HEK293 (cell line): Measurements from ENCODE around the gene BDNF.

Experiments
- CTCF ChIP-seq: fragments of 450-650 bp; formaldehyde crosslinking; IDR thresholded peaks from 2 replicates; pipeline ENCODE4 v1.5.1; 2016; ENCODE audit warnings: missing biosample characterization, missing genetic modification characterization
- ELK4 ChIP-seq: IDR thresholded peaks from 2 replicates; pipeline ENCODE4 v1.6.1; 2011; ENCODE audit warnings: mild to moderate bottlenecking, low read depth, low read length, borderline replicate concordance
- OVOL3 ChIP-seq: fragments of 450-650 bp; formaldehyde crosslinking; IDR thresholded peaks from 2 replicates; pipeline ENCODE4 v1.5.1; 2016; ENCODE audit warnings: missing biosample characterization, missing genetic modification characterization
- PRDM10 ChIP-seq: fragments of 450-650 bp; formaldehyde crosslinking; IDR thresholded peaks from 2 replicates; pipeline ENCODE4 v1.5.1; 2016; ENCODE audit warnings: missing biosample characterization, missing genetic modification characterization
- REST ChIP-seq: fragments of 450-650 bp; formaldehyde crosslinking; IDR thresholded peaks from 2 replicates; pipeline ENCODE4 v1.5.1; 2016; ENCODE audit warnings: missing biosample characterization, missing genetic modification characterization
- ZBTB1 ChIP-seq: fragments of 450-650 bp; formaldehyde crosslinking; IDR thresholded peaks from 2 replicates; pipeline ENCODE4 v1.5.1; 2016; ENCODE audit warnings: missing biosample characterization, missing genetic modification characterization
- ZNF157 ChIP-seq: fragments of 450-650 bp; formaldehyde crosslinking; IDR thresholded peaks from 2 replicates; pipeline ENCODE4 v1.5.1; 2016; ENCODE audit warnings: missing biosample characterization, missing genetic modification characterization
- ZNF274 ChIP-seq, 2 experiments: fragments of 200-500 bp in 1 of 2; fragments of 450-650 bp in 1 of 2; sonication (Bioruptor generic) in 1 of 2; formaldehyde crosslinking in 1 of 2; IDR thresholded peaks; 2 replicates each; pipeline versions ENCODE4 v1.5.1 to v1.6.1; 2014 to 2016; ENCODE audit warnings: borderline replicate concordance in 1 of 2, inconsistent platforms in 1 of 2, low read length in 1 of 2, missing biosample characterization in 1 of 2, missing genetic modification characterization in 1 of 2
- ZNF404 ChIP-seq: fragments of 450-650 bp; formaldehyde crosslinking; IDR thresholded peaks from 2 replicates; pipeline ENCODE4 v1.5.1; 2017; ENCODE audit warnings: missing biosample characterization, missing genetic modification characterization

GRCh38 chr11:27650988-27651387 lies 49.3 kb downstream of the BDNF start:
- TF ChIP-seq CTCF (no peak), ZNF274 (IDR thresholded peaks at IDR 0.05; ENCODE audit: low read length) (no peak), ZNF274 (tag by site-specific recombination; IDR thresholded peaks at IDR 0.05; ENCODE audit: borderline replicate concordance) (no peak), ZNF404 (no peak), REST (tag by site-specific recombination) (no peak), OVOL3 (tag by site-specific recombination) (no peak), ZBTB1 (tag by site-specific recombination) (no peak), ELK4 (no peak), ZNF157 (tag by site-specific recombination) (no peak), PRDM10 (tag by site-specific recombination) (no peak)
